HCT116 (cell line): ENCODE results near the gene GLP2R. TPM values are rescaled to one million over a fixed set of nuclear protein-coding genes. Genes with fewer than 3 reads are reported as not detected.

ENCODE experiments used
- ATAC-seq: fragments of 200-7000 bp; cut with Tn5 transposase; 2 replicates; pipeline ENCODE4 v1.9.1; 2020; ENCODE audit warnings: mild to moderate bottlenecking, moderate library complexity
- BruUV-seq: library from RNA; stranded (reverse); fragments of 400-500 nt; replicated peaks from 2 replicates; lab custom pipeline; 2021; lab: Mats Ljungman, UMichigan
- CTCF ChIA-PET: fragments of 300-600 bp; sonication (Branson Sonifier 250); formaldehyde crosslinking; loops from one replicate; lab custom pipeline; 2021; ENCODE audit warnings: antibody characterized with exemption; lab: Charles Lee
- POLR2A ChIA-PET: fragments of 300-600, 350-600 bp; sonication (Branson Sonifier 250); formaldehyde crosslinking; loops from one replicate; lab custom pipeline; 2021; ENCODE audit warnings: antibody characterized with exemption; lab: Charles Lee
- RAD21 ChIA-PET, 2 experiments: fragments of 300-600 bp; sonication (Branson Sonifier 250); formaldehyde crosslinking; loops; one replicate each; lab custom pipeline; 2023; ENCODE audit warnings: low total read pairs in 2 of 2; ENCODE audit not compliant: uncharacterized antibody in 2 of 2, unreplicated experiment in 2 of 2, low non-redundant PET in 1 of 2; lab: Charles Lee
- DNase-seq: peaks from one replicate; pipeline ENCODE4 v3.0.0-alpha.2; 2010; ENCODE audit warnings: low read depth, low spot score
- H2AFZ ChIP-seq: fragments of 200-600 bp; shearing (Covaris generic), sonication (generic); 2 replicates; pipeline ENCODE4 v1.6.1; 2017; ENCODE audit warnings: low read depth, mixed run types, mixed read lengths, antibody characterized with exemption, low read length; ENCODE audit not compliant: poor library complexity, severe bottlenecking
- H3K27ac ChIP-seq: 2 replicates; pipeline ENCODE4 v1.5.1; 2012; ENCODE audit warnings: low read depth, low read length
- H3K27me3 ChIP-seq: fragments of 200-600 bp; sonication (generic); 2 replicates; pipeline ENCODE4 v1.6.1; 2016; ENCODE audit warnings: mixed run types, low read length, mixed read lengths; ENCODE audit not compliant: insufficient read depth
- H3K36me3 ChIP-seq, 2 experiments: fragments of 200-500 bp in 1 of 2; fragments of 200-600 bp in 1 of 2; sonication (Bioruptor generic) in 1 of 2; sonication (generic) in 1 of 2; 2 replicates each; pipeline versions ENCODE4 v1.5.1 to v1.6.1; 2014 to 2016; ENCODE audit warnings: low read length in 2 of 2, inconsistent platforms in 1 of 2, mixed read lengths in 1 of 2, mixed run types in 1 of 2; ENCODE audit not compliant: insufficient read depth in 2 of 2, control insufficient read depth in 1 of 2
- H3K4me1 ChIP-seq, 2 experiments: fragments of 200-600 bp in 1 of 2; sonication (generic) in 1 of 2; 2 replicates each; pipeline versions ENCODE4 v1.5.1 to v1.6.1; 2012 to 2017; ENCODE audit warnings: low read length in 2 of 2, inconsistent platforms in 1 of 2, mild to moderate bottlenecking in 1 of 2, mixed read lengths in 1 of 2, mixed run types in 1 of 2, moderate library complexity in 1 of 2; ENCODE audit not compliant: insufficient read depth in 2 of 2, control insufficient read depth in 1 of 2
- H3K4me2 ChIP-seq: fragments of 200-600 bp; sonication (generic); 2 replicates; pipeline ENCODE4 v1.6.1; 2017; ENCODE audit warnings: mixed run types, low read length, mixed read lengths
- H3K4me3 ChIP-seq, 2 experiments: fragments of 200-600 bp in 1 of 2; sonication (generic) in 1 of 2; replicated peaks in 1 of 2; 2 replicates each; pipeline ENCODE4 v1.5.1; 2011 to 2016; ENCODE audit warnings: low read length in 2 of 2, control low read depth in 1 of 2, low read depth in 1 of 2, mild to moderate bottlenecking in 1 of 2, mixed read lengths in 1 of 2, mixed run types in 1 of 2
- H3K79me2 ChIP-seq: fragments of 200-600 bp; sonication (generic); 2 replicates; pipeline ENCODE4 v1.6.1; 2017; ENCODE audit warnings: mild to moderate bottlenecking, mixed run types, low read length, moderate library complexity, mixed read lengths; ENCODE audit not compliant: insufficient read depth
- H3K9ac ChIP-seq: fragments of 200-600 bp; sonication (generic); 2 replicates; pipeline ENCODE4 v1.6.1; 2016; ENCODE audit warnings: low read length, mixed read lengths
- H3K9me2 ChIP-seq: fragments of 200-600 bp; sonication (generic), shearing (Covaris generic); 2 replicates; pipeline ENCODE4 v1.6.1; 2017; ENCODE audit warnings: mixed run types, mild to moderate bottlenecking, moderate library complexity; ENCODE audit not compliant: insufficient read depth
- H3K9me3 ChIP-seq, 2 experiments: fragments of 200-500 bp in 1 of 2; fragments of 200-600 bp in 1 of 2; sonication (Bioruptor generic) in 1 of 2; sonication (generic) in 1 of 2; 2 replicates each; pipeline ENCODE4 v1.6.1; 2014 to 2017; ENCODE audit warnings: low read length in 2 of 2, mixed read lengths in 2 of 2, inconsistent platforms in 1 of 2, low read depth in 1 of 2, mild to moderate bottlenecking in 1 of 2, mixed run types in 1 of 2, moderate library complexity in 1 of 2; ENCODE audit not compliant: control insufficient read depth in 1 of 2, insufficient read depth in 1 of 2
- H4K20me1 ChIP-seq: fragments of 200-600 bp; sonication (generic), shearing (Covaris generic); 2 replicates; pipeline ENCODE4 v1.6.1; 2017; ENCODE audit warnings: mixed run types, mild to moderate bottlenecking, moderate library complexity; ENCODE audit not compliant: insufficient read depth
- CBX3 ChIP-seq: IDR thresholded peaks from 2 replicates; pipeline ENCODE4 v1.6.1; 2012; ENCODE audit warnings: low read depth
- CEBPB ChIP-seq: IDR thresholded peaks from 2 replicates; pipeline ENCODE4 v1.6.1; 2012; ENCODE audit warnings: low read depth
- EZH2 ChIP-seq: fragments of 200-600 bp; sonication (generic); IDR thresholded peaks from 2 replicates; pipeline ENCODE4 v1.6.1; 2017; ENCODE audit warnings: antibody characterized with exemption, mixed run types
- EZH2phosphoT487 ChIP-seq: fragments of 200-600 bp; IDR thresholded peaks from 2 replicates; pipeline ENCODE4 v1.6.1; 2018; ENCODE audit warnings: antibody characterized with exemption, borderline replicate concordance
- FOSL1 ChIP-seq: IDR thresholded peaks from 2 replicates; pipeline ENCODE4 v1.6.1; 2012; ENCODE audit warnings: low read depth
- JUND ChIP-seq: IDR thresholded peaks from 2 replicates; pipeline ENCODE4 v1.6.1; 2012
- POLR2A ChIP-seq: IDR thresholded peaks from 2 replicates; pipeline ENCODE4 v1.7.0; 2011; ENCODE audit warnings: borderline replicate concordance; ENCODE audit not compliant: insufficient read depth, insufficient read length; ENCODE audit errors: extremely low read depth
- SIN3A ChIP-seq: IDR thresholded peaks from 2 replicates; pipeline ENCODE4 v1.6.1; 2012; ENCODE audit warnings: low read depth
- SRF ChIP-seq: IDR thresholded peaks from 2 replicates; pipeline ENCODE4 v1.6.1; 2012; ENCODE audit warnings: low read depth
- TCF7L2 ChIP-seq: IDR thresholded peaks from 2 replicates; pipeline ENCODE4 v1.7.0; 2011; ENCODE audit warnings: borderline replicate concordance, inconsistent platforms; ENCODE audit not compliant: insufficient read depth, insufficient read length; ENCODE audit errors: extremely low read depth
- YY1 ChIP-seq: IDR thresholded peaks from 2 replicates; pipeline ENCODE4 v1.6.1; 2011; ENCODE audit warnings: low read length, low read depth, moderate library complexity, mild to moderate bottlenecking; ENCODE audit not compliant: insufficient replicate concordance; ENCODE audit errors: extremely low read depth
- ZFX ChIP-seq: fragments of 450-650 bp; IDR thresholded peaks from 2 replicates; pipeline ENCODE4 v1.6.1; 2017
- ZNF274 ChIP-seq: fragments of 200-500 bp; sonication (Bioruptor generic); IDR thresholded peaks from 2 replicates; pipeline ENCODE4 v1.6.1; 2014; ENCODE audit warnings: mild to moderate bottlenecking, low read depth, low read length, inconsistent platforms
- intact Hi-C: fragments of 100-400 bp; cut with micrococcal nuclease; formaldehyde crosslinking; loops from 2 replicates; pipeline ENCODE4 v1.10.0; 2022
- total RNA-seq: library from RNA; stranded (reverse); gene quantifications from one replicate; pipeline ENCODE4 v1.2.1, GENCODE V29; 2021; ENCODE audit not compliant: unreplicated experiment
- TF ChIP-seq, protein P1 (sequence below): IDR thresholded peaks from 2 replicates; pipeline ENCODE4 v1.6.1; 2012
- TF ChIP-seq, protein P2 (sequence below): IDR thresholded peaks from 2 replicates; pipeline ENCODE4 v1.6.1; 2011; ENCODE audit warnings: mild to moderate bottlenecking, low read length, moderate library complexity; ENCODE audit not compliant: insufficient replicate concordance; ENCODE audit errors: extremely low read depth
- TF ChIP-seq, protein P3 (sequence below), 3 experiments: fragments of 200-600 bp in 1 of 3; sonication (generic) in 1 of 3; IDR thresholded peaks in 2 of 3; conservative IDR thresholded peaks in 1 of 3; 2 replicates each; pipeline ENCODE4 v1.5.1; 2012 to 2017; ENCODE audit warnings: low read depth in 2 of 3, low read length in 2 of 3, antibody characterized with exemption in 1 of 3, borderline replicate concordance in 1 of 3, control low read depth in 1 of 3, mild to moderate bottlenecking in 1 of 3, mixed read lengths in 1 of 3, mixed run types in 1 of 3, moderate library complexity in 1 of 3; ENCODE audit not compliant: insufficient read depth in 1 of 3

The GLP2R gene
- total RNA-seq, 1 experiment from 2014 or later = not detected

DNA sequence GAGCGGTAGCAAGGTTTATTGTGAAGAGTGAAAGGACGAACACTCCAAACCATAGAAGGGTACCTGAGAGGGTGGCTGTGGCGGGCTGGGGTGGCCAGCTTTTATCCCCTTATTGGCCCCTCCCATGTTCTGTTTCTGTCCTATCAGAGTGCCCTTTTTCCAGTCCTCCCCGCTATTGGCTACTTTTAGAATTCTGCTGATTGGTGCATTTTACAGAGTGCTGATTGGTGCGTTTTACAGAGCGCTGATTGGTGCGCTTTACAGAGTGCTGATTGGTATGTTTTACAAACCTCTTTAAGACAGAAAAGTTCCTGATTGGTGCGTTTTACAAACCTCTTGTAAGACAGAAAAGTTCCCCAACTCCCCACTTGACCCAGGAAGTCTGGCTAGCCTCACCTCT, 16.3 kb upstream of the GLP2R start:
- ChIA-PET RAD21 (no interaction called here), POLR2A (no interaction called here), CTCF (no interaction called here)
- Histone ChIP-seq H3K4me1 (0 out of 4 replicates have a peak, but pooled peaks cover 0 to 3% of the 10 kb centered on the region in 2 experiments), H3K4me3 (no peak overlapping the region), H3K9me3 (no peaks in the 10 kb centered on the region), H3K27ac (no peak overlapping the region), H3K9me2 (no peaks in the 10 kb centered on the region), H3K4me2 (no peak overlapping the region), H3K27me3 (no peaks in the 10 kb centered on the region), H3K9ac (no peak overlapping the region), H2AFZ (no peak overlapping the region), H4K20me1 (no peaks in the 10 kb centered on the region), H3K79me2 (no peaks in the 10 kb centered on the region), H3K36me3 (no peaks in the 10 kb centered on the region)
- ATAC-seq (no peak), DNase-seq (no peak)
- intact Hi-C loops = no loop called here
- TF ChIP-seq CEBPB = no peak
- no peak for TF ChIP-seq EZH2
- no peak for TF ChIP-seq ZNF274
- TF ChIP-seq CBX3 = no peak
- no peak for TF ChIP-seq JUND
- TF ChIP-seq FOSL1 = no peak
- TF ChIP-seq ZFX = no peak
- TF ChIP-seq SIN3A = no peak
- no peak for TF ChIP-seq YY1
- no peak for TF ChIP-seq TCF7L2
- TF ChIP-seq SRF = no peak
- BruUV-seq = no TSS peak

DNA sequence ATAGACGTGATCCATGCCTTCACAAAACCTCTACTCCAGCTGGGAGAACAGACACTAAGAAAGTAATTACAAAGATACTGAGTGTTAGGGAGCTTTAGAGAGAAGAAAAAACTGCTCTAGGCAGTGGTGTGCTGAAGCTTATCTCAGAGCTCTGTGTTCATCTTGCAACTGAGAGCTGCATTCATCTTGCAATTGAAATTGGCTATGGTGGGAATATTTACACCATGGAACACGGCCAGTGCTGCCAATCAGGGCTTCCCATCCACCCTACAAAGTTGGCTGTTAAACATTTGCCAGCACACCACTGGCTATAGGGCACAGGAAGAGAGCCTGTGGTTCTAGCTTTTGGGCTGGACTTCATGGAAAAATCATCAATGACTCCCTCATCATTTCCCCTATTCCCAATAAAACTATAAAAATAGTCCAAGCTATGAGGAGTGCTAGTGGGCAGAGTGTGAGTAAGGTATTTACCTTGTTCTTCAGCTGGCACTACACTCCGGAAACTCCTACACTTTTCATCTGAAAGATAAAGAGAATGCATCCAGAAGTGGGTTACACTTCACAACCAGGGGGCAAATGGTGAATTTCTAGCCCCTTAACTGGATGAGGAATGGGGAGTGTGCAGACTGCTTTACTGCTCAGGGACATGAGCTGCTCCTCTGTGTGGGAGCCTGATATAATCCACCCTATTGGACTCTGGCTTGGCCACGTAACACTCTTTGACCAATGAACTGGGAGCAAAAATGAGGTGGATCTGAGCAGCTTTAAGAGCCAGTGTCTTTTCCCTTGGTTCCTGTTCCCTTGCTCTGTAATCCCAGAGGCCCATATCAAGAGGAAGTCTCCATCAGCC, 15.4 kb upstream of the GLP2R start:
- POLR2A ChIA-PET = no interaction called here
- Histone ChIP-seq H3K9me2 (no peaks in the 10 kb centered on the region), H3K27me3 (no peaks in the 10 kb centered on the region), H4K20me1 (no peaks in the 10 kb centered on the region), H3K4me1 (0 out of 4 replicates have a peak, but pooled peaks cover 0 to 3% of the 10 kb centered on the region in 2 experiments), H3K9me3 (no peaks in the 10 kb centered on the region), H2AFZ (no peak overlapping the region)
- no peak for ATAC-seq
- CTCF ChIA-PET = no interaction called here
- RAD21 ChIA-PET = no interaction called here
- no TSS peak for BruUV-seq
- TF ChIP-seq EZH2 (no peak), JUND (no peak), EZH2phosphoT487 (no peak), POLR2A (no peak), SRF (no peak), TCF7L2 (no peak)
- TF ChIP-seq, protein P1, sequence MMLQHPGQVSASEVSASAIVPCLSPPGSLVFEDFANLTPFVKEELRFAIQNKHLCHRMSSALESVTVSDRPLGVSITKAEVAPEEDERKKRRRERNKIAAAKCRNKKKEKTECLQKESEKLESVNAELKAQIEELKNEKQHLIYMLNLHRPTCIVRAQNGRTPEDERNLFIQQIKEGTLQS = no peak
- TF ChIP-seq, protein P2, sequence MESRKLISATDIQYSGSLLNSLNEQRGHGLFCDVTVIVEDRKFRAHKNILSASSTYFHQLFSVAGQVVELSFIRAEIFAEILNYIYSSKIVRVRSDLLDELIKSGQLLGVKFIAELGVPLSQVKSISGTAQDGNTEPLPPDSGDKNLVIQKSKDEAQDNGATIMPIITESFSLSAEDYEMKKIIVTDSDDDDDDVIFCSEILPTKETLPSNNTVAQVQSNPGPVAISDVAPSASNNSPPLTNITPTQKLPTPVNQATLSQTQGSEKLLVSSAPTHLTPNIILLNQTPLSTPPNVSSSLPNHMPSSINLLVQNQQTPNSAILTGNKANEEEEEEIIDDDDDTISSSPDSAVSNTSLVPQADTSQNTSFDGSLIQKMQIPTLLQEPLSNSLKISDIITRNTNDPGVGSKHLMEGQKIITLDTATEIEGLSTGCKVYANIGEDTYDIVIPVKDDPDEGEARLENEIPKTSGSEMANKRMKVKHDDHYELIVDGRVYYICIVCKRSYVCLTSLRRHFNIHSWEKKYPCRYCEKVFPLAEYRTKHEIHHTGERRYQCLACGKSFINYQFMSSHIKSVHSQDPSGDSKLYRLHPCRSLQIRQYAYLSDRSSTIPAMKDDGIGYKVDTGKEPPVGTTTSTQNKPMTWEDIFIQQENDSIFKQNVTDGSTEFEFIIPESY = no peak
- TF ChIP-seq, protein P3, sequence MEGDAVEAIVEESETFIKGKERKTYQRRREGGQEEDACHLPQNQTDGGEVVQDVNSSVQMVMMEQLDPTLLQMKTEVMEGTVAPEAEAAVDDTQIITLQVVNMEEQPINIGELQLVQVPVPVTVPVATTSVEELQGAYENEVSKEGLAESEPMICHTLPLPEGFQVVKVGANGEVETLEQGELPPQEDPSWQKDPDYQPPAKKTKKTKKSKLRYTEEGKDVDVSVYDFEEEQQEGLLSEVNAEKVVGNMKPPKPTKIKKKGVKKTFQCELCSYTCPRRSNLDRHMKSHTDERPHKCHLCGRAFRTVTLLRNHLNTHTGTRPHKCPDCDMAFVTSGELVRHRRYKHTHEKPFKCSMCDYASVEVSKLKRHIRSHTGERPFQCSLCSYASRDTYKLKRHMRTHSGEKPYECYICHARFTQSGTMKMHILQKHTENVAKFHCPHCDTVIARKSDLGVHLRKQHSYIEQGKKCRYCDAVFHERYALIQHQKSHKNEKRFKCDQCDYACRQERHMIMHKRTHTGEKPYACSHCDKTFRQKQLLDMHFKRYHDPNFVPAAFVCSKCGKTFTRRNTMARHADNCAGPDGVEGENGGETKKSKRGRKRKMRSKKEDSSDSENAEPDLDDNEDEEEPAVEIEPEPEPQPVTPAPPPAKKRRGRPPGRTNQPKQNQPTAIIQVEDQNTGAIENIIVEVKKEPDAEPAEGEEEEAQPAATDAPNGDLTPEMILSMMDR (IDR thresholded peaks at IDR 0.05 in 2 of 3, conservative IDR thresholded peaks at IDR 0.05 in 1 of 3; ENCODE audit: borderline replicate concordance in 1 of 3, insufficient read depth in 1 of 3, low read depth in 2 of 3, low read length in 2 of 3) = no peak
- TF ChIP-seq, all 23 proteins: peak for 0
- Histone ChIP-seq H3K4me3 (no peak overlapping the region), H3K27ac (no peak overlapping the region), H3K9ac (no peak overlapping the region), H3K36me3 (no peaks in the 10 kb centered on the region), H3K4me2 (no peak overlapping the region), H3K79me2 (no peaks in the 10 kb centered on the region)
- DNase-seq = no peak
- intact Hi-C loops = no loop called here
